ENCODE measurements around the gene CADM4. TPM values are rescaled to one million over a fixed set of nuclear protein-coding genes. Genes with fewer than 3 reads are reported as not detected.

The CADM4 gene
- total and polyA plus RNA-seq, 9 of the 15 experiments (the other 6 are each of a cell fraction or from before 2014, with no cell fraction given): 0.03 to 4.6 (median 1.3) TPM

DNA sequence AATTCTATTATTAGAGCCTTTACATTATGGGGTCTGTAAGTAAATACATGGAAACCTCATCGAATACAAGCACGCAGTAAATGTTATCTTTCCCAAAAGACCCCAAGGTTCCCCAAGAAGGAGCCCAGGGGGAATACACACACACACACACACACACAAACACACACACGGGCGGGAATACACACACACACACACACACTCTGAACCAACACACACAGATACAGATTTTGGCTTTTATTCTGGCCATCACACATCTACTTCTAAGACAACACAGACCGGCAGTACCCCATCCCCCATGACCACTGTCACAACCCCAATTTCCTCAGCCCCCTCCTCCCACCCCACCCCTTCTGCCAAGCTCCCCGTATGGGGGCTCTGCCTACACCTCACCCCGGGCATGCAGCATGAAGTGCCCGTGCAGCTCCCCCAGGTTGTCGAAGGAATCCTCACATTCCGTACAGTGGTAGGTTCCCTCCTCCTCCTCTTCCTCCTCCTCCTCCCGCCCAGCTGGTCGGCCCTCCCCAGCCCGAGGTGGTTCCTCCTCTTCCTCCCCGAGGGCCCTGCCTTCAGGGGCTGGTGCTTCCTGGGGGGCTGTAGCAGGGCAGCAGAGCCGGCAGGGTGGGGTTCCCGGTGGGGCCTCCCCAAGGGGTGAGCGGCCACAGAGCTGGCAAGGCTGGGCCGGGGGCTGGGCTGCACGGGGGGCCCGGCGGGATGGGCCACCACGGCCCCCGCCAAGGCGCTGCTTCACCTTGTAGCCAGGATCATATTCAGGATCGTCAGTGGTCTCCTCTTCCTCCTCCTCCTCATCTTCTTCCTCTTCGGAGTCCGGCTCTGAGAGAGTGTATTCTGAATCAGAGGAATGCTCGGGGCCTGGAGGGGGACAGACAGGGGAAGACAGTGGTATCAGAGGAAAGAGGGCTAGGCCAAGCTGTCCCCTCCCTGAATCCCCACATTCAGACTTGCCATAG lies 32.1 kb downstream of the CADM4 start:
- in situ Hi-C loops (cut with MboI) (no loop called here), intact Hi-C loops (cut with micrococcal nuclease) (no loop called here)
- Histone ChIP-seq H3K27ac (ENCODE audit: extremely low read depth, low read depth, low read length) (no peak overlapping the region), H3K9me3 (replicated peaks; ENCODE audit: control insufficient read depth, insufficient read depth, low read depth, low read length) (no peaks in the 10 kb centered on the region), H3K9ac (ENCODE audit: insufficient read depth in 1 of 2, low read depth in 2 of 2, low read length in 2 of 2) (0 out of 4 replicates have a peak overlapping the region, but pooled peaks of 1 of the 2 experiments have one; percentile 36), H3K9me1 (ENCODE audit: control insufficient read depth, insufficient read depth, low read length) (peaks cover 6% of the 10 kb centered on the region), H4K20me1 (replicated peaks; ENCODE audit: control insufficient read depth, insufficient read depth, low read length) (no peaks in the 10 kb centered on the region), H2AFZ (ENCODE audit: low read depth, low read length) (no peak overlapping the region), H3K4me1 (replicated peaks in 1 of 2; ENCODE audit: control insufficient read depth in 2 of 2, insufficient read depth in 2 of 2, low read length in 2 of 2) (peaks cover 20 to 26% of the 10 kb centered on the region in 2 experiments), H3K36me3 (ENCODE audit: control insufficient read depth, insufficient read depth, low read length) (peaks cover 41% of the 10 kb centered on the region; the same call in 2 of the 3 replicates), H3K4me2 (ENCODE audit: insufficient read depth, low read length) (no peak overlapping the region), H3K27me3 (ENCODE audit: control insufficient read depth in 2 of 2, insufficient read depth in 2 of 2, low read length in 2 of 2) (no peaks in the 10 kb centered on the region), H3K4me3 (no peak overlapping the region), H3K79me2 (ENCODE audit: control insufficient read depth, insufficient read depth, low read length) (peaks cover 8% of the 10 kb centered on the region; the same call in 2 of the 3 replicates)
- DNase-seq (ENCODE audit: extremely low read depth in 1 of 4, low spot score in 3 of 4) (no peak), ATAC-seq (no peak), FAIRE-seq (no peak)
- POLR2A ChIA-PET: interaction anchor here (4.2 to 8.7 kb wide), 2 partner anchors 8 to 10 kb away, joined by 35 to 60 read pairs; partner anchors contain the start of genes IRGQ and ZNF576
- WGBS (ENCODE audit: insufficient coverage, low coverage, missing lambda C conversion rate): 87% methylated on average over 10 of the region's 28 CpGs
- TF ChIP-seq SMARCC2 (IDR thresholded peaks at IDR 0.05; ENCODE audit: low read depth): no peak
- TF ChIP-seq POLR2G (IDR thresholded peaks at IDR 0.05; ENCODE audit: low read depth, low read length): peak; percentile 59; the same call in 1 of the 2 replicates
- TF ChIP-seq, protein P1, sequence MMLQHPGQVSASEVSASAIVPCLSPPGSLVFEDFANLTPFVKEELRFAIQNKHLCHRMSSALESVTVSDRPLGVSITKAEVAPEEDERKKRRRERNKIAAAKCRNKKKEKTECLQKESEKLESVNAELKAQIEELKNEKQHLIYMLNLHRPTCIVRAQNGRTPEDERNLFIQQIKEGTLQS (IDR thresholded peaks at IDR 0.05): no peak
- TF ChIP-seq, protein P1 (CRISPR knock-in tag; conservative IDR thresholded peaks at IDR 0.05): no peak
- 0 out of 2 replicates have a peak, but pooled peaks have one; percentile 34 for TF ChIP-seq RBFOX2 (IDR thresholded peaks at IDR 0.05; ENCODE audit: low read depth, low read length)
- no peak for TF ChIP-seq NRF1 (conservative IDR thresholded peaks at IDR 0.05 in 1 of 2, IDR thresholded peaks at IDR 0.05 in 1 of 2)
- TF ChIP-seq, protein P2, sequence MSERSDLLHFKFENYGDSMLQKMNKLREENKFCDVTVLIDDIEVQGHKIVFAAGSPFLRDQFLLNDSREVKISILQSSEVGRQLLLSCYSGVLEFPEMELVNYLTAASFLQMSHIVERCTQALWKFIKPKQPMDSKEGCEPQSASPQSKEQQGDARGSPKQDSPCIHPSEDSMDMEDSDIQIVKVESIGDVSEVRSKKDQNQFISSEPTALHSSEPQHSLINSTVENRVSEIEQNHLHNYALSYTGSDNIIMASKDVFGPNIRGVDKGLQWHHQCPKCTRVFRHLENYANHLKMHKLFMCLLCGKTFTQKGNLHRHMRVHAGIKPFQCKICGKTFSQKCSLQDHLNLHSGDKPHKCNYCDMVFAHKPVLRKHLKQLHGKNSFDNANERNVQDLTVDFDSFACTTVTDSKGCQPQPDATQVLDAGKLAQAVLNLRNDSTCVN (CRISPR knock-in tag; IDR thresholded peaks at IDR 0.05): no peak
- no peak for TF ChIP-seq MEIS2 (IDR thresholded peaks at IDR 0.05; ENCODE audit: partially characterized antibody)
- TF ChIP-seq HIVEP1 (CRISPR knock-in tag; IDR thresholded peaks at IDR 0.05): no peak
- TF ChIP-seq ARHGAP35 (IDR thresholded peaks at IDR 0.05; ENCODE audit: partially characterized antibody): peak; percentile 28
- TF ChIP-seq TBL1XR1 (IDR thresholded peaks at IDR 0.05; ENCODE audit: low read length in 2 of 2): no peak
- BruUV-seq (replicated peaks): TSS peak; percentile 62
- CTCF ChIA-PET (ENCODE audit: low intra/inter-chr PET ratio): no interaction called here
